Natural killer cell (primary cell): Measurements from ENCODE around the gene GDF11. TPM values are rescaled to one million over a fixed set of nuclear protein-coding genes. Genes with fewer than 3 reads are reported as not detected.

Experiments
- ATAC-seq, 3 donors: fragments of 150-1000 bp in 2 of 3; fragments of 200-7000 bp in 1 of 3; cut with Tn5 transposase; 1 replicate in 1 of 3; 2 replicates in 2 of 3; pipeline ENCODE4 v1.10.0; 2021; ENCODE audit warnings: mild to moderate bottlenecking in 2 of 3, moderate library complexity in 2 of 3
- DNase-seq, 2 donors: peaks; one replicate each; pipeline versions ENCODE4 v3.0.0 to v3.0.0-alpha.2; 2013 to 2021; ENCODE audit warnings: mixed read lengths in 1 of 2
- H3K27ac ChIP-seq: one replicate; pipeline ENCODE4 v1.5.1; 2013; ENCODE audit warnings: mild to moderate bottlenecking, low read length
- H3K27me3 ChIP-seq: one replicate; pipeline ENCODE4 v1.6.1; 2013; ENCODE audit warnings: low read length; ENCODE audit not compliant: control insufficient read depth, insufficient read depth
- H3K36me3 ChIP-seq: one replicate; pipeline ENCODE4 v1.6.1; 2013; ENCODE audit warnings: low read length; ENCODE audit not compliant: control insufficient read depth, insufficient read depth
- H3K4me1 ChIP-seq: one replicate; pipeline ENCODE4 v1.6.1; 2013; ENCODE audit warnings: low read length; ENCODE audit not compliant: control insufficient read depth, insufficient read depth
- H3K4me3 ChIP-seq: one replicate; pipeline ENCODE4 v1.5.1; 2013; ENCODE audit warnings: low read length
- H3K9me3 ChIP-seq: one replicate; pipeline ENCODE4 v1.6.1; 2013; ENCODE audit warnings: low read length; ENCODE audit not compliant: control insufficient read depth, insufficient read depth
- H3K27ac Mint-ChIP-seq, 2 donors: one replicate each; pipeline ENCODE4 v1.8.0; 2022; ENCODE audit warnings: mild to moderate bottlenecking in 2 of 2, mixed read lengths in 2 of 2, moderate library complexity in 1 of 2
- H3K27me3 Mint-ChIP-seq, 2 donors: one replicate each; pipeline ENCODE4 v1.8.0; 2022; ENCODE audit warnings: low read depth in 2 of 2, mixed read lengths in 2 of 2
- H3K36me3 Mint-ChIP-seq: one replicate; pipeline ENCODE4 v1.8.0; 2022; ENCODE audit warnings: mixed read lengths
- H3K4me1 Mint-ChIP-seq, 2 donors: one replicate each; pipeline ENCODE4 v1.8.0; 2022; ENCODE audit warnings: mixed read lengths in 2 of 2
- H3K4me3 Mint-ChIP-seq: one replicate; pipeline ENCODE4 v1.8.0; 2022; ENCODE audit warnings: mild to moderate bottlenecking, moderate library complexity, mixed read lengths
- H3K9me3 Mint-ChIP-seq, 2 donors: one replicate each; pipeline ENCODE4 v1.8.0; 2022; ENCODE audit warnings: mixed read lengths in 2 of 2
- WGBS: methylation state at CpG from one replicate; pipeline ENCODE4 v1.1.7; 2013; ENCODE audit warnings: missing lambda C conversion rate; ENCODE audit not compliant: insufficient coverage; 5-methylcytosine and 5-hydroxymethylcytosine counted together
- intact Hi-C: fragments of 100-400 bp; cut with micrococcal nuclease; formaldehyde crosslinking; loops from one replicate; pipeline ENCODE4 v1.14.2; 2022
- total RNA-seq, 4 donors: library from RNA; stranded (reverse); fragments of 120-200 nt in 1 of 4; gene quantifications; one replicate each; pipeline versions ENCODE4 v1.2.3 to v1.2.4, GENCODE V29; 2013 to 2022
- TF ChIP-seq, protein P1 (sequence below): fragments of 200-600 bp; IDR thresholded peaks from one replicate; pipeline ENCODE4 v1.8.0; 2022; ENCODE audit warnings: antibody characterized with exemption

GDF11 gene
- total RNA-seq, 3 donors from 2014 or later (not counting 1 experiment from before 2014, with no cell fraction given) = 9.2 to 12.1 (median 10.2) TPM

DNA sequence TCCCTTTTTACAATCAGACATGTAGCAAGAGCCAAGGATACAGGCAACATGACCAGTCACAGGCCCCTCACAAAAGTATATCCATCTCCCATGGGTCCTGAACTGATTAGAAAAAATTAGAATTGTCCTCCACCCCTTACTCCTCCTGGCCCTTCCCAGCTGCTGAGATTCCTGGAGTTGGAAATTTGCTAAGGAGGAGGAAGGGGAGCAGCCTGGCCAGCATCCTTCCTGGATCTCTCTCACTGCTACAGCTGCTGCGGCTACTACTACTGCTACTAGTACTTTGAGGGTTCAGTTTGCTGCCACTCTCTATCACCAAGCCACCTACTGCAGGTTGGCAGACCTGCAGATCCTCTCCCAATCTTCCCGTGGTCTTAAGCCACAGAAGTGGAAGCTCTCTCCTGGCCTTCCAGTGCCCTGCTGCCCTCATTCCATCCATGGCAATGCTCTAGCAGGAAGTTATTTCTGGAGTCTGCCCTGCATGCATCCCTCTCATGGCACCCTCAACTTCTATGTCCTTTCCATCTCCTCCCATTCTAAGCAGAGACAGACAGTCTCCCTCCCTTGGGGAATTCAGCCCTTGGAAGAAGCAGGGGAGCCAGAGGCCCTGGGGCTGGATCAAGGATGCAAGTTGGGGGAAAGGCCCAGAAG lies 36.2 kb upstream of the GDF11 start:
- TF ChIP-seq, protein P1, sequence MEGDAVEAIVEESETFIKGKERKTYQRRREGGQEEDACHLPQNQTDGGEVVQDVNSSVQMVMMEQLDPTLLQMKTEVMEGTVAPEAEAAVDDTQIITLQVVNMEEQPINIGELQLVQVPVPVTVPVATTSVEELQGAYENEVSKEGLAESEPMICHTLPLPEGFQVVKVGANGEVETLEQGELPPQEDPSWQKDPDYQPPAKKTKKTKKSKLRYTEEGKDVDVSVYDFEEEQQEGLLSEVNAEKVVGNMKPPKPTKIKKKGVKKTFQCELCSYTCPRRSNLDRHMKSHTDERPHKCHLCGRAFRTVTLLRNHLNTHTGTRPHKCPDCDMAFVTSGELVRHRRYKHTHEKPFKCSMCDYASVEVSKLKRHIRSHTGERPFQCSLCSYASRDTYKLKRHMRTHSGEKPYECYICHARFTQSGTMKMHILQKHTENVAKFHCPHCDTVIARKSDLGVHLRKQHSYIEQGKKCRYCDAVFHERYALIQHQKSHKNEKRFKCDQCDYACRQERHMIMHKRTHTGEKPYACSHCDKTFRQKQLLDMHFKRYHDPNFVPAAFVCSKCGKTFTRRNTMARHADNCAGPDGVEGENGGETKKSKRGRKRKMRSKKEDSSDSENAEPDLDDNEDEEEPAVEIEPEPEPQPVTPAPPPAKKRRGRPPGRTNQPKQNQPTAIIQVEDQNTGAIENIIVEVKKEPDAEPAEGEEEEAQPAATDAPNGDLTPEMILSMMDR = no peak
- Mint-ChIP-seq H3K27me3 (peaks cover 27 to 30% of the 10 kb centered on the region in 2 donors), H3K9me3 (no peaks in the 10 kb centered on the region), H3K36me3 (no peaks in the 10 kb centered on the region), H3K27ac (peak overlapping the region in 1 of 2 donors; percentile 12), H3K4me1 (peaks cover 14 to 17% of the 10 kb centered on the region in 2 donors), H3K4me3 (peak overlapping the region; percentile 80)
- WGBS = 92% methylated on average over 2 of the region's 2 CpGs
- Histone ChIP-seq H3K27me3 (peaks cover 17% of the 10 kb centered on the region), H3K27ac (no peak overlapping the region), H3K4me3 (no peak overlapping the region), H3K9me3 (no peaks in the 10 kb centered on the region), H3K36me3 (no peaks in the 10 kb centered on the region), H3K4me1 (peaks cover 18% of the 10 kb centered on the region)
- DNase-seq (no peak), ATAC-seq (no peak)
- intact Hi-C loops = no loop called here

DNA sequence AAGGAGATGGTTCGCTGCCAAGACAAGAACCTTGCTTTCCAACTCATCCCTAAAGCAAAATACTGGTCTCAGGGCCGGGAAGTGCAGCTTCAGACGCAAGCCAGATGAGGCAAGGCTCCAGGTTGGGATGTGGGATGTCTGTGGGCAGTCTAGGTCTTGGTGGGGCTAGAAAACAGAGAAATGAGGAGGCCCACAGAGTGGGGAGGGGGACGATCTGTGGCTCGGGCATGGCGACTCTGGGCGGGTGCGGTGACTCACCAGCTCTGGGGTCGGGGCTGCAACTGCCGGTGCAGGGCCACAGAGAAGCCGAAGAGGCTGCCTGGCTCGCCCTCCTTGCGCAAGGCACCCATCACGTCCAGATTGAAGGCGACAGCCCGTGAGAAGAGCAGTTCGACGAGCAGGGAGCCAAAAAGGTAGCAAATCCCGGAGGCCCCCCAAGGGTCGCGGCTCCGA lies 35.7 kb upstream of the GDF11 start:
- WGBS = 19% methylated on average over 22 of the region's 22 CpGs
- Histone ChIP-seq H3K27me3 (peaks cover 17% of the 10 kb centered on the region), H3K27ac (no peak overlapping the region), H3K9me3 (no peaks in the 10 kb centered on the region), H3K4me3 (peak overlapping the region; percentile 21), H3K36me3 (no peaks in the 10 kb centered on the region), H3K4me1 (peaks cover 18% of the 10 kb centered on the region)
- H3K27me3 Mint-ChIP-seq = peaks cover 30% of the 10 kb centered on the region in 2 donors
- H3K27ac Mint-ChIP-seq = peak overlapping the region in 1 of 2 donors; percentile 12
- ATAC-seq (peak in 2 of 3 donors; percentile 50 to 57), DNase-seq (no peak)
- H3K4me1 Mint-ChIP-seq = peaks cover 14 to 17% of the 10 kb centered on the region in 2 donors
- TF ChIP-seq, protein P1 = no peak
- intact Hi-C loops = no loop called here
- peak overlapping the region; percentile 80 for H3K4me3 Mint-ChIP-seq
- H3K36me3 Mint-ChIP-seq = no peaks in the 10 kb centered on the region
- H3K9me3 Mint-ChIP-seq = no peaks in the 10 kb centered on the region

DNA sequence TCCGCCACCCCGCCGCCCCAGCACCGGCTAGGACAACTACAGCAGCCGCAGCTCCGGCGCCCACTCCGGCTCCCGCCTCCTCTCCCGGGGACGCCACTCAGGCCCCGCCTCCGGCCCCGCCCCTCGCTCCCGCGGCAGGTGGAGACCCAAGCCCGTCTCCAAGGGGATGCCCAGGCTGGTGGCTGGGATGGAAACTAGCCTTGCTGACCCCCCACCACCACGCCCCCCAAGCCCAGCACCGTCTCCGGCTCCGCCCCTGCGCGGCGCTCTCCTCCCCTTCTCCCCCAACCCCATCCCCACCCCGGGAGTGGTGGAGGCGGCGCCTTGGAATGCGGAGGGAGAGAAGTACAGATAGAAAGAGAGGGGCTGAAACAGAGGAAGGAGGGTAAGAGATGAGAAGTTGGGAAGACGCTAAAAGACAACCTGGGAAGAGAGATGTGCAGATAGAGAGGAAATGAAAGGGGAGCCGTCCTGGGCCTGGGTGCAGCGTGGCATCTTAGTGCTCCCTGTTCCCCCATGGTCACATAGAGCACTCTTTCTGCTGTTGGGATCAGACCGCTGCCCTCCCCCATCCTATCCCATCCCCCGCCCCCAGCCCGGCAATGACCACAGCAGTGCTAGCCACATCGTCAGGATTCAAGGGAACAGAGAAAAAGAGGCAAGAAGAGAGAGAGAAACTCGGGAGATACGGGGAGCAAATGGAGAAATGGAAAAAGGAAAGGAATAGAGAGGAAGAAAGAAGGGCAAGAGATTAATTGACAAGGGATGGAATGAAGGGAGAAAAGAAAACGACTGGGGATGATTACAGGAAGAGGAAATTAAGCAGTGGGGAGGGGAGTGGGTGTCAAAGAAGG lies 34.9 kb upstream of the GDF11 start, which contains the start of gene ITGA7:
ITGA7 (minus strand) TSS at position 64 of the 854 bp plus-strand sequence. CDS start 222 bp downstream, outside the sequence.
- Histone ChIP-seq H3K27ac (no peak within 1 kb of the TSS), H3K4me1 (peaks cover 18% of the 10 kb centered on the region), H3K36me3 (no peaks in the 10 kb centered on the region), H3K9me3 (no peaks in the 10 kb centered on the region), H3K4me3 (peak within 1 kb of the TSS; percentile 25), H3K27me3 (peaks cover 17% of the 10 kb centered on the region)
- TF ChIP-seq, protein P1 = no peak
- H3K36me3 Mint-ChIP-seq = no peaks in the 10 kb centered on the region
- H3K4me1 Mint-ChIP-seq = peaks cover 14 to 17% of the 10 kb centered on the region in 2 donors
- peak within 1 kb of the TSS in 1 of 2 donors; percentile 23 for H3K27ac Mint-ChIP-seq
- H3K27me3 Mint-ChIP-seq = peaks cover 30% of the 10 kb centered on the region in 2 donors
- intact Hi-C loops = no loop called here
- H3K4me3 Mint-ChIP-seq = peak within 1 kb of the TSS; percentile 85
- H3K9me3 Mint-ChIP-seq = no peaks in the 10 kb centered on the region
- WGBS = under 1% methylated on average over 30 of the region's 39 CpGs
- peak; percentile 63 to 83 (median 76) for ATAC-seq
- DNase-seq = peak; percentile 33 to 68
